HepG2 (cell line): ENCODE results near the gene HS2ST1. TPM values are rescaled to one million over a fixed set of nuclear protein-coding genes. Genes with fewer than 3 reads are reported as not detected.

ENCODE experiments used
- ATAC-seq: fragments of 200-7000 bp; cut with Tn5 transposase; 3 replicates; pipeline ENCODE4 v1.9.1; 2020; ENCODE audit warnings: mild to moderate bottlenecking, moderate library complexity
- BruUV-seq: library from RNA; stranded (reverse); fragments of 400-500 nt; replicated peaks from 2 replicates; lab custom pipeline; 2021; lab: Mats Ljungman, UMichigan
- CTCF ChIA-PET: fragments of 300-600 bp; formaldehyde crosslinking; extraction: SDS; loops from one replicate; lab custom pipeline; 2021; ENCODE audit warnings: low total read pairs, inconsistent platforms, low intra/inter-chr PET ratio; lab: Yijun Ruan, JAX
- POLR2A ChIA-PET: fragments of 350-600 bp; sonication (Branson Sonifier 250); formaldehyde crosslinking; loops from one replicate; lab custom pipeline; 2020; ENCODE audit warnings: antibody characterized with exemption, inconsistent platforms; lab: Yijun Ruan, JAX
- DNase-seq: peaks from one replicate; pipeline ENCODE4 v3.0.0-alpha.2; 2015; ENCODE audit warnings: low spot score
- FAIRE-seq: peaks from 3 replicates; lab custom pipeline; 2011; peaks lifted over from hg19 to GRCh38; lab: Jason Lieb, UNC
- H2AFZ ChIP-seq: one replicate; pipeline ENCODE4 v1.6.1; 2011; ENCODE audit warnings: low read length, inconsistent platforms
- H3K27ac ChIP-seq: fragments of 300-600 bp; 3 replicates; pipeline ENCODE4 v1.8.0; 2011; ENCODE audit warnings: mixed run types, mild to moderate bottlenecking, mixed read lengths, low read length, inconsistent platforms; ENCODE audit not compliant: insufficient read depth; ENCODE audit errors: extremely low read length
- H3K27me3 ChIP-seq, 2 experiments: fragments of 200-600 bp in 1 of 2; 2 replicates in 1 of 2; 3 replicates in 1 of 2; pipeline versions ENCODE4 v1.6.0 to v1.8.0; 2011; ENCODE audit warnings: low read length in 2 of 2, mild to moderate bottlenecking in 2 of 2, moderate library complexity in 2 of 2, inconsistent platforms in 1 of 2; ENCODE audit not compliant: insufficient read depth in 2 of 2, control insufficient read depth in 1 of 2
- H3K36me3 ChIP-seq, 2 experiments: fragments of 200-600 bp in 1 of 2; replicated peaks in 1 of 2; 2 replicates in 1 of 2; 3 replicates in 1 of 2; pipeline versions ENCODE4 v1.5.1 to v1.8.0; 2011; ENCODE audit warnings: low read length in 2 of 2, inconsistent platforms in 1 of 2; ENCODE audit not compliant: insufficient read depth in 2 of 2, control insufficient read depth in 1 of 2
- H3K4me1 ChIP-seq: 2 replicates; pipeline ENCODE4 v1.5.1; 2012; ENCODE audit warnings: low read length, inconsistent platforms; ENCODE audit not compliant: insufficient read depth
- H3K4me2 ChIP-seq: 2 replicates; pipeline ENCODE4 v1.6.0; 2011; ENCODE audit warnings: low read depth, low read length, inconsistent platforms
- H3K4me3 ChIP-seq, 3 experiments: fragments of 200-600 bp in 1 of 3; sonication (generic), shearing (Covaris generic) in 1 of 3; replicated peaks in 1 of 3; 2 replicates each; pipeline ENCODE4 v1.5.1; 2011 to 2016; ENCODE audit warnings: low read length in 3 of 3, inconsistent platforms in 2 of 3, low read depth in 2 of 3, mild to moderate bottlenecking in 2 of 3, control low read depth in 1 of 3, mixed read lengths in 1 of 3; ENCODE audit not compliant: insufficient read depth in 1 of 3
- H3K79me2 ChIP-seq: one replicate; pipeline ENCODE4 v1.6.1; 2011; ENCODE audit warnings: low read length, inconsistent platforms; ENCODE audit not compliant: insufficient read depth
- H3K9ac ChIP-seq: 2 replicates; pipeline ENCODE4 v1.6.0; 2011; ENCODE audit warnings: mild to moderate bottlenecking, low read depth, low read length, inconsistent platforms; ENCODE audit not compliant: insufficient read depth
- H3K9me3 ChIP-seq: 2 replicates; pipeline ENCODE4 v1.5.1; 2012; ENCODE audit warnings: mild to moderate bottlenecking, low read length
- H4K20me1 ChIP-seq: 2 replicates; pipeline ENCODE4 v1.6.0; 2011; ENCODE audit warnings: inconsistent platforms, mild to moderate bottlenecking, low read length, moderate library complexity; ENCODE audit not compliant: insufficient read depth
- CREB3 ChIP-seq: sonication (generic); formaldehyde crosslinking; IDR thresholded peaks from 2 replicates; pipeline ENCODE4 v1.5.0; 2020; ENCODE audit warnings: missing genetic modification reagents
- DPF2 ChIP-seq: sonication (generic); formaldehyde crosslinking; IDR thresholded peaks from 2 replicates; pipeline ENCODE4 v1.4.0; 2020; ENCODE audit warnings: mild to moderate bottlenecking, low read depth, missing genetic modification reagents, borderline replicate concordance
- FOXA1 ChIP-seq, 2 experiments: fragments of 450-650 bp in 1 of 2; sonication (generic) in 1 of 2; formaldehyde crosslinking in 1 of 2; IDR thresholded peaks; 2 replicates each; pipeline versions ENCODE4 v1.4.0 to v1.6.1; 2016 to 2020; ENCODE audit warnings: missing genetic modification reagents in 1 of 2
- FOXP1 ChIP-seq, 2 experiments: fragments of 450-650 bp in 1 of 2; IDR thresholded peaks; 2 replicates each; pipeline ENCODE4 v1.6.1; 2017 to 2018; ENCODE audit warnings: antibody characterized with exemption in 1 of 2
- HHEX ChIP-seq: IDR thresholded peaks from 2 replicates; pipeline ENCODE4 v1.6.1; 2016; ENCODE audit warnings: control low read depth
- HNRNPK ChIP-seq: fragments of 200-400 bp; formaldehyde crosslinking; IDR thresholded peaks from 2 replicates; pipeline ENCODE4 v1.6.1; 2018; ENCODE audit warnings: low read length, low read depth, moderate library complexity, mild to moderate bottlenecking; ENCODE audit not compliant: poor library complexity, severe bottlenecking
- KDM2A ChIP-seq: sonication (generic); formaldehyde crosslinking; IDR thresholded peaks from 2 replicates; pipeline ENCODE4 v1.4.0; 2020; ENCODE audit warnings: low read depth, missing genetic modification reagents, borderline replicate concordance
- KLF12 ChIP-seq: sonication (generic); formaldehyde crosslinking; IDR thresholded peaks from 2 replicates; pipeline ENCODE4 v1.4.0; 2020; ENCODE audit warnings: missing genetic modification reagents, borderline replicate concordance
- KLF9 ChIP-seq: IDR thresholded peaks from 2 replicates; pipeline ENCODE4 v1.6.1; 2016; ENCODE audit warnings: low read depth
- KMT2A ChIP-seq: sonication (generic); formaldehyde crosslinking; IDR thresholded peaks from 2 replicates; pipeline ENCODE4 v1.4.0; 2020; ENCODE audit warnings: missing genetic modification reagents
- MNT ChIP-seq: fragments of 450-650 bp; IDR thresholded peaks from 2 replicates; pipeline ENCODE4 v1.6.1; 2016
- SOX5 ChIP-seq: IDR thresholded peaks from 2 replicates; pipeline ENCODE4 v1.6.1; 2016; ENCODE audit warnings: borderline replicate concordance
- ZNF567 ChIP-seq: sonication (generic); formaldehyde crosslinking; IDR thresholded peaks from 2 replicates; pipeline ENCODE4 v1.8.1; 2023; ENCODE audit warnings: mild to moderate bottlenecking, missing genetic modification reagents, borderline replicate concordance
- WGBS: methylation state at CpG from one replicate; pipeline ENCODE4 v1.1.6; 2017; ENCODE audit warnings: low lambda C conversion rate; 5-methylcytosine and 5-hydroxymethylcytosine counted together
- in situ Hi-C: cut with HindIII; loops from 2 replicates; pipeline ENCODE4 v1.10.0; 2017; ENCODE audit warnings: low pct_unique_long_range_greater_than_20kb; ENCODE audit not compliant: extremely low pct_ligation_motif_present
- intact Hi-C: fragments of 100-400 bp; cut with micrococcal nuclease; formaldehyde crosslinking; loops from one replicate; pipeline ENCODE4 v1.10.0; 2022; ENCODE audit not compliant: unreplicated experiment
- polyA plus RNA-seq, 8 experiments: library from polyadenylated mRNA; depleted of rRNA in 3 of 8; stranded (reverse) in 7 of 8; unstranded in 1 of 8; fragments of >200 nt; fragmentation: Illumina TruSeq in 4 of 8; extraction: Trizol in 4 of 8; gene quantifications; 2 replicates each; pipeline versions ENCODE4 v1.2.1 to v1.2.3, GENCODE V29; 2011 to 2016; ENCODE audit warnings: low read depth in 4 of 8, missing spikeins in 1 of 8, mixed read lengths in 1 of 8; ENCODE audit not compliant: insufficient read depth in 1 of 8
- total RNA-seq, 5 experiments: library from RNA; depleted of rRNA; stranded (reverse); fragments of >200 nt; fragmentation: Illumina TruSeq; extraction: Trizol; gene quantifications; 2 replicates each; pipeline ENCODE4 v1.2.3, GENCODE V29; 2016; ENCODE audit warnings: low read depth in 1 of 5
- TF ChIP-seq, protein P1 (sequence below): sonication (generic); formaldehyde crosslinking; IDR thresholded peaks from 2 replicates; pipeline ENCODE4 v1.5.0; 2020; ENCODE audit warnings: missing genetic modification reagents, mild to moderate bottlenecking, borderline replicate concordance
- TF ChIP-seq, protein P2 (sequence below): sonication (generic); formaldehyde crosslinking; IDR thresholded peaks from 2 replicates; pipeline ENCODE4 v1.4.0; 2020; ENCODE audit warnings: missing genetic modification reagents, mild to moderate bottlenecking, borderline replicate concordance
- TF ChIP-seq, protein P3 (sequence below): IDR thresholded peaks from 2 replicates; pipeline ENCODE4 v1.6.1; 2012; ENCODE audit warnings: low read length, improper control_type of control experiment

HS2ST1 gene
- total and polyA plus RNA-seq, 2 of the 13 experiments (the other 11 are each of a cell fraction or from before 2014, with no cell fraction given): 22.1 to 58.7 TPM

DNA sequence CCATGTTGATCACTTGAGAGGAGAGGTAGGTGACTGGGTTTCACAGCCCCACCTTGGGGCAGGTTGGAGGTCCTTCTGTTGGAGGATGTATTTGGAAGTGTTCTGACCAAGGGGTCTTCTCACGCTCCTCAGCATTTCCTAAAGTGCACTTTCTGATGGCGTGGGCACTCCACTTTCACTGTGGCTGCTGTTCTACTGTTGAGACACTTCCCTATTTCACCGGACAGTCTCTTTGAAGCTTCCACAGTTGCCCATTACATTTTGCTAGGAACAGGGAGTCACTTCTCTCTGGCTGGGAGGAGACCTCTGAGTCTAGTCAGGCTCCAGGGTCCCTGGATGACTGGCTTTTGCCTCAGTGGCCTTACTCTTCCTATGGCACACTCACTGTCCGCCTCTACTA lies 234.2 kb downstream of the HS2ST1 start:
- intact Hi-C loops: no loop called here
- 56% methylated on average over 4 of the region's 4 CpGs for WGBS
- Histone ChIP-seq H4K20me1 (no peaks in the 10 kb centered on the region), H3K79me2 (no peaks in the 10 kb centered on the region), H3K27ac (no peak overlapping the region), H3K4me2 (no peak overlapping the region), H3K36me3 (no peaks in the 10 kb centered on the region), H3K4me1 (no peaks in the 10 kb centered on the region), H3K9ac (no peak overlapping the region), H3K9me3 (no peaks in the 10 kb centered on the region), H3K27me3 (peaks cover 0 to 4% of the 10 kb centered on the region in 2 experiments; a peak in 2 of 5 replicates), H2AFZ (no peak overlapping the region), H3K4me3 (no peak overlapping the region)
- FAIRE-seq (no peak), DNase-seq (no peak), ATAC-seq (no peak)
- TF ChIP-seq SOX5 (CRISPR knock-in tag) (no peak), HHEX (CRISPR knock-in tag) (no peak), ZNF567 (CRISPR knock-in tag) (no peak), MNT (no peak), HNRNPK (no peak), CREB3 (CRISPR knock-in tag) (no peak), KDM2A (CRISPR knock-in tag) (no peak), DPF2 (CRISPR knock-in tag) (no peak), FOXA1 (IDR thresholded peaks at IDR 0.05) (no peak), FOXA1 (CRISPR knock-in tag; IDR thresholded peaks at IDR 0.05) (no peak), FOXP1 (IDR thresholded peaks at IDR 0.05) (no peak), FOXP1 (CRISPR knock-in tag; IDR thresholded peaks at IDR 0.05) (no peak), KLF9 (CRISPR knock-in tag) (no peak), KMT2A (CRISPR knock-in tag) (no peak), KLF12 (CRISPR knock-in tag) (no peak)
- TF ChIP-seq, protein P1, sequence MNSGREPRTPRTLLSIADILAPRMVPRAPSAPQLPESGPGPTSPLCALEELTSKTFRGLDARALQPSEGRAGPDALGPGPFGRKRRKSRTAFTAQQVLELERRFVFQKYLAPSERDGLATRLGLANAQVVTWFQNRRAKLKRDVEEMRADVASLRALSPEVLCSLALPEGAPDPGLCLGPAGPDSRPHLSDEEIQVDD (CRISPR knock-in tag): no peak
- TF ChIP-seq, protein P2, sequence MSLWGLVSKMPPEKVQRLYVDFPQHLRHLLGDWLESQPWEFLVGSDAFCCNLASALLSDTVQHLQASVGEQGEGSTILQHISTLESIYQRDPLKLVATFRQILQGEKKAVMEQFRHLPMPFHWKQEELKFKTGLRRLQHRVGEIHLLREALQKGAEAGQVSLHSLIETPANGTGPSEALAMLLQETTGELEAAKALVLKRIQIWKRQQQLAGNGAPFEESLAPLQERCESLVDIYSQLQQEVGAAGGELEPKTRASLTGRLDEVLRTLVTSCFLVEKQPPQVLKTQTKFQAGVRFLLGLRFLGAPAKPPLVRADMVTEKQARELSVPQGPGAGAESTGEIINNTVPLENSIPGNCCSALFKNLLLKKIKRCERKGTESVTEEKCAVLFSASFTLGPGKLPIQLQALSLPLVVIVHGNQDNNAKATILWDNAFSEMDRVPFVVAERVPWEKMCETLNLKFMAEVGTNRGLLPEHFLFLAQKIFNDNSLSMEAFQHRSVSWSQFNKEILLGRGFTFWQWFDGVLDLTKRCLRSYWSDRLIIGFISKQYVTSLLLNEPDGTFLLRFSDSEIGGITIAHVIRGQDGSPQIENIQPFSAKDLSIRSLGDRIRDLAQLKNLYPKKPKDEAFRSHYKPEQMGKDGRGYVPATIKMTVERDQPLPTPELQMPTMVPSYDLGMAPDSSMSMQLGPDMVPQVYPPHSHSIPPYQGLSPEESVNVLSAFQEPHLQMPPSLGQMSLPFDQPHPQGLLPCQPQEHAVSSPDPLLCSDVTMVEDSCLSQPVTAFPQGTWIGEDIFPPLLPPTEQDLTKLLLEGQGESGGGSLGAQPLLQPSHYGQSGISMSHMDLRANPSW (CRISPR knock-in tag): no peak
- TF ChIP-seq, protein P3, sequence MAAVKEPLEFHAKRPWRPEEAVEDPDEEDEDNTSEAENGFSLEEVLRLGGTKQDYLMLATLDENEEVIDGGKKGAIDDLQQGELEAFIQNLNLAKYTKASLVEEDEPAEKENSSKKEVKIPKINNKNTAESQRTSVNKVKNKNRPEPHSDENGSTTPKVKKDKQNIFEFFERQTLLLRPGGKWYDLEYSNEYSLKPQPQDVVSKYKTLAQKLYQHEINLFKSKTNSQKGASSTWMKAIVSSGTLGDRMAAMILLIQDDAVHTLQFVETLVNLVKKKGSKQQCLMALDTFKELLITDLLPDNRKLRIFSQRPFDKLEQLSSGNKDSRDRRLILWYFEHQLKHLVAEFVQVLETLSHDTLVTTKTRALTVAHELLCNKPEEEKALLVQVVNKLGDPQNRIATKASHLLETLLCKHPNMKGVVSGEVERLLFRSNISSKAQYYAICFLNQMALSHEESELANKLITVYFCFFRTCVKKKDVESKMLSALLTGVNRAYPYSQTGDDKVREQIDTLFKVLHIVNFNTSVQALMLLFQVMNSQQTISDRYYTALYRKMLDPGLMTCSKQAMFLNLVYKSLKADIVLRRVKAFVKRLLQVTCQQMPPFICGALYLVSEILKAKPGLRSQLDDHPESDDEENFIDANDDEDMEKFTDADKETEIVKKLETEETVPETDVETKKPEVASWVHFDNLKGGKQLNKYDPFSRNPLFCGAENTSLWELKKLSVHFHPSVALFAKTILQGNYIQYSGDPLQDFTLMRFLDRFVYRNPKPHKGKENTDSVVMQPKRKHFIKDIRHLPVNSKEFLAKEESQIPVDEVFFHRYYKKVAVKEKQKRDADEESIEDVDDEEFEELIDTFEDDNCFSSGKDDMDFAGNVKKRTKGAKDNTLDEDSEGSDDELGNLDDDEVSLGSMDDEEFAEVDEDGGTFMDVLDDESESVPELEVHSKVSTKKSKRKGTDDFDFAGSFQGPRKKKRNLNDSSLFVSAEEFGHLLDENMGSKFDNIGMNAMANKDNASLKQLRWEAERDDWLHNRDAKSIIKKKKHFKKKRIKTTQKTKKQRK: no peak
- ChIA-PET CTCF (no interaction called here), POLR2A (no interaction called here)
- no TSS peak for BruUV-seq
- in situ Hi-C loops: no loop called here
